OCI-M1 (cell line): Measurements from ENCODE around the gene ABLIM2.
"Not testable (repeated sequence)": the region's sequence is repeated elsewhere in the genome, so short reads cannot be mapped to it uniquely, and the experiment has no call there.

Experiments
- DNase-seq: peaks from one replicate; lab custom pipeline; 2025; lab: John Stamatoyannopoulos, UW

Gene ABLIM2

GRCh38 chr4:8156617-8157016 is 2.0 kb downstream of the ABLIM2 start:
- DNase-seq, result no peak

- no peak for DNase-seq
Observed at GRCh38 chr4:8155660-8156421, 2.8 kb downstream of the ABLIM2 start.

- DNase-seq, result no peak
Observed at GRCh38 chr4:8155048-8155447, 3.6 kb downstream of the ABLIM2 start.

- DNase-seq, result no peak
Observed at GRCh38 chr4:8153441-8153840, 5.2 kb downstream of the ABLIM2 start.

GRCh38 chr4:8152865-8153257 is 5.8 kb downstream of the ABLIM2 start:
- DNase-seq, result no peak

- no peak for DNase-seq
Observed at GRCh38 chr4:8152090-8152864, 6.3 kb downstream of the ABLIM2 start.

- DNase-seq, result no peak
Observed at GRCh38 chr4:8151165-8151650, 7.4 kb downstream of the ABLIM2 start.

- no peak for DNase-seq
Observed at GRCh38 chr4:8150152-8151090, 8.2 kb downstream of the ABLIM2 start.

GRCh38 chr4:8149664-8150063 is 8.9 kb downstream of the ABLIM2 start:
- DNase-seq, result no peak

GRCh38 chr4:8148785-8149435 is 9.7 kb downstream of the ABLIM2 start:
- no peak for DNase-seq

- DNase-seq, result no peak
Observed at GRCh38 chr4:8148159-8148558, 10.5 kb downstream of the ABLIM2 start.

- DNase-seq, result no peak
Observed at GRCh38 chr4:8147231-8147970, 11.2 kb downstream of the ABLIM2 start.

- no peak for DNase-seq
Observed at GRCh38 chr4:8146157-8146556, 12.5 kb downstream of the ABLIM2 start.

GRCh38 chr4:8144359-8144758 is 14.3 kb downstream of the ABLIM2 start:
- DNase-seq, result no peak

- no peak for DNase-seq
Observed at GRCh38 chr4:8143392-8144140, 15.0 kb downstream of the ABLIM2 start.

- no peak for DNase-seq
Observed at GRCh38 chr4:8142556-8142955, 16.1 kb downstream of the ABLIM2 start.

- no peak for DNase-seq
Observed at GRCh38 chr4:8141935-8142334, 16.7 kb downstream of the ABLIM2 start.

- DNase-seq, result no peak
Observed at GRCh38 chr4:8140915-8141314, 17.7 kb downstream of the ABLIM2 start.

- DNase-seq, result not testable (repeated sequence)
Observed at GRCh38 chr4:8139726-8140125, 18.9 kb downstream of the ABLIM2 start.
